HEK293T (cell line): ENCODE measurements around the gene L3MBTL3.

ENCODE experiments used
- ARNT ChIP-seq: fragments of 450-650 bp; IDR thresholded peaks from 2 replicates; pipeline ENCODE4 v1.6.1; 2017; ENCODE audit warnings: mild to moderate bottlenecking
- BHLHE40 ChIP-seq: fragments of 450-650 bp; IDR thresholded peaks from 2 replicates; pipeline ENCODE4 v1.6.1; 2016; ENCODE audit warnings: mild to moderate bottlenecking, moderate library complexity, borderline replicate concordance
- ELF4 ChIP-seq: fragments of 450-650 bp; IDR thresholded peaks from 2 replicates; pipeline ENCODE4 v1.6.1; 2017; ENCODE audit warnings: antibody characterized with exemption
- FOXA1 ChIP-seq: fragments of 450-650 bp; IDR thresholded peaks from 2 replicates; pipeline ENCODE4 v1.6.1; 2016; ENCODE audit warnings: mild to moderate bottlenecking
- FOXK2 ChIP-seq: fragments of 450-650 bp; IDR thresholded peaks from 2 replicates; pipeline ENCODE4 v1.6.1; 2016; ENCODE audit warnings: mild to moderate bottlenecking
- FOXM1 ChIP-seq: fragments of 450-650 bp; IDR thresholded peaks from 2 replicates; pipeline ENCODE4 v1.6.1; 2017; ENCODE audit warnings: mild to moderate bottlenecking, borderline replicate concordance
- HDGF ChIP-seq: fragments of 450-650 bp; IDR thresholded peaks from 2 replicates; pipeline ENCODE4 v1.6.1; 2017; ENCODE audit warnings: antibody characterized with exemption, borderline replicate concordance
- L3MBTL2 ChIP-seq: fragments of 450-650 bp; conservative IDR thresholded peaks from 2 replicates; pipeline ENCODE4 v1.6.1; 2016; ENCODE audit warnings: mild to moderate bottlenecking
- LEF1 ChIP-seq: fragments of 450-650 bp; IDR thresholded peaks from 2 replicates; pipeline ENCODE4 v1.6.1; 2017; ENCODE audit warnings: mild to moderate bottlenecking, borderline replicate concordance
- NFRKB ChIP-seq: fragments of 450-650 bp; IDR thresholded peaks from 2 replicates; pipeline ENCODE4 v1.6.1; 2016; ENCODE audit warnings: mild to moderate bottlenecking, moderate library complexity
- SUZ12 ChIP-seq: fragments of 450-650 bp; IDR thresholded peaks from 2 replicates; pipeline ENCODE4 v1.6.1; 2016; ENCODE audit warnings: mild to moderate bottlenecking
- TF ChIP-seq, protein P1 (sequence below): fragments of 450-650 bp; IDR thresholded peaks from 2 replicates; pipeline ENCODE4 v1.6.1; 2016

GRCh38 chr6:130010387-130010786, 8.0 kb upstream of the L3MBTL3 start:
- TF ChIP-seq FOXK2 (no peak), NFRKB (no peak), FOXA1 (no peak), ARNT (no peak), SUZ12 (no peak), LEF1 (no peak), HDGF (no peak), BHLHE40 (no peak), ELF4 (no peak), FOXM1 (no peak), L3MBTL2 (no peak)
- TF ChIP-seq, protein P1, sequence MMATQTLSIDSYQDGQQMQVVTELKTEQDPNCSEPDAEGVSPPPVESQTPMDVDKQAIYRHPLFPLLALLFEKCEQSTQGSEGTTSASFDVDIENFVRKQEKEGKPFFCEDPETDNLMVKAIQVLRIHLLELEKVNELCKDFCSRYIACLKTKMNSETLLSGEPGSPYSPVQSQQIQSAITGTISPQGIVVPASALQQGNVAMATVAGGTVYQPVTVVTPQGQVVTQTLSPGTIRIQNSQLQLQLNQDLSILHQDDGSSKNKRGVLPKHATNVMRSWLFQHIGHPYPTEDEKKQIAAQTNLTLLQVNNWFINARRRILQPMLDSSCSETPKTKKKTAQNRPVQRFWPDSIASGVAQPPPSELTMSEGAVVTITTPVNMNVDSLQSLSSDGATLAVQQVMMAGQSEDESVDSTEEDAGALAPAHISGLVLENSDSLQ, result no peak
